GM12878 (cell line): Measurements from ENCODE around the gene ITPKB. TPM values are rescaled to one million over a fixed set of nuclear protein-coding genes. Genes with fewer than 3 reads are reported as not detected.

ENCODE experiments used
- ATAC-seq: fragments of 200-7000 bp; cut with Tn5 transposase; 3 replicates; pipeline ENCODE4 v1.9.1; 2020; ENCODE audit warnings: mild to moderate bottlenecking, moderate library complexity
- BruUV-seq: library from RNA; stranded (reverse); fragments of 400-500 nt; replicated peaks from 2 replicates; lab custom pipeline; 2021; lab: Mats Ljungman, UMichigan
- CTCF ChIA-PET: fragments of 300-600 bp; sonication (Branson Sonifier 250); formaldehyde crosslinking; extraction: SDS; loops from one replicate; lab custom pipeline; 2021; ENCODE audit warnings: inconsistent platforms; lab: Yijun Ruan, JAX
- POLR2A ChIA-PET: fragments of 350-600 bp; formaldehyde crosslinking; extraction: SDS; loops from one replicate; lab custom pipeline; 2021; ENCODE audit warnings: inconsistent platforms; lab: Charles Lee
- RAD21 ChIA-PET: fragments of 300-600 bp; sonication (Branson Sonifier 250); formaldehyde crosslinking; loops from one replicate; lab custom pipeline; 2023; ENCODE audit warnings: antibody characterized with exemption; ENCODE audit not compliant: unreplicated experiment; lab: Charles Lee
- SMC1A ChIA-PET: fragments of 300-600 bp; sonication (Branson Sonifier 250); formaldehyde crosslinking; loops from one replicate; lab custom pipeline; 2023; ENCODE audit not compliant: unreplicated experiment, uncharacterized antibody; lab: Charles Lee
- DNase-seq: peaks from one replicate; pipeline ENCODE4 v3.0.0-alpha.2; 2011; ENCODE audit warnings: low read depth, low spot score
- FAIRE-seq: peaks from 3 replicates; lab custom pipeline; 2011; peaks lifted over from hg19 to GRCh38; lab: Jason Lieb, UNC
- H2AFZ ChIP-seq: 2 replicates; pipeline ENCODE4 v1.6.0; 2011; ENCODE audit warnings: low read depth, low read length, control low read depth; ENCODE audit not compliant: control insufficient read depth
- H3K27ac ChIP-seq: 2 replicates; pipeline ENCODE4 v1.5.1; 2011; ENCODE audit warnings: control low read depth; ENCODE audit not compliant: control insufficient read depth, insufficient read depth
- H3K27me3 ChIP-seq, 2 experiments: replicated peaks in 1 of 2; 2 replicates each; pipeline versions ENCODE4 v1.6.0 to v1.6.1; 2011; ENCODE audit warnings: low read length in 1 of 2; ENCODE audit not compliant: control insufficient read depth in 2 of 2, insufficient read depth in 2 of 2
- H3K36me3 ChIP-seq, 2 experiments: 2 replicates each; pipeline ENCODE4 v1.5.1; 2011; ENCODE audit warnings: low read length in 1 of 2; ENCODE audit not compliant: control insufficient read depth in 2 of 2, insufficient read depth in 2 of 2
- H3K4me1 ChIP-seq: 2 replicates; pipeline ENCODE4 v1.6.1; 2011; ENCODE audit warnings: mild to moderate bottlenecking, low read length, moderate library complexity, mixed read lengths; ENCODE audit not compliant: control insufficient read depth, insufficient read depth
- H3K4me2 ChIP-seq: 2 replicates; pipeline ENCODE4 v1.6.0; 2011; ENCODE audit warnings: control low read depth; ENCODE audit not compliant: control insufficient read depth, insufficient read depth
- H3K4me3 ChIP-seq: fragments of 200-600 bp; sonication (generic); 2 replicates; pipeline ENCODE4 v1.5.1; 2016
- H3K79me2 ChIP-seq: 2 replicates; pipeline ENCODE4 v1.6.0; 2011; ENCODE audit warnings: low read length; ENCODE audit not compliant: control insufficient read depth, insufficient read depth
- H3K9ac ChIP-seq: 2 replicates; pipeline ENCODE4 v1.8.0; 2011; ENCODE audit warnings: low read length, control low read depth, mixed read lengths; ENCODE audit not compliant: control insufficient read depth, insufficient read depth
- H3K9me3 ChIP-seq: replicated peaks from 3 replicates; pipeline ENCODE4 v1.5.1; 2011; ENCODE audit warnings: mild to moderate bottlenecking, low read length; ENCODE audit not compliant: control insufficient read depth, insufficient read depth
- H4K20me1 ChIP-seq: 2 replicates; pipeline ENCODE4 v1.6.0; 2011; ENCODE audit not compliant: control insufficient read depth, insufficient read depth
- HDAC6 ChIP-seq: fragments of 200-600 bp; sonication (generic); IDR thresholded peaks from one replicate; pipeline ENCODE4 v1.8.0; 2017; ENCODE audit warnings: antibody characterized with exemption; ENCODE audit not compliant: unreplicated experiment
- HDGF ChIP-seq: fragments of 450-650 bp; IDR thresholded peaks from 2 replicates; pipeline ENCODE4 v1.6.1; 2016; ENCODE audit warnings: antibody characterized with exemption
- NR2F1 ChIP-seq: fragments of 450-650 bp; conservative IDR thresholded peaks from 2 replicates; pipeline ENCODE4 v1.6.1; 2017; ENCODE audit warnings: mild to moderate bottlenecking
- SMARCA5 ChIP-seq: fragments of 450-650 bp; IDR thresholded peaks from 2 replicates; pipeline ENCODE4 v1.6.1; 2017; ENCODE audit warnings: mild to moderate bottlenecking
- TCF3 ChIP-seq: IDR thresholded peaks from 2 replicates; pipeline ENCODE4 v1.6.1; 2012; ENCODE audit warnings: low read depth, mild to moderate bottlenecking, low read length, borderline replicate concordance; ENCODE audit not compliant: insufficient read depth
- WGBS: methylation state at CpG from one replicate; pipeline ENCODE4 v1.1.6; 2016; ENCODE audit warnings: low lambda C conversion rate; ENCODE audit not compliant: insufficient replicate concordance, insufficient coverage; ENCODE audit errors: missing lambda C conversion rate; 5-methylcytosine and 5-hydroxymethylcytosine counted together
- in situ Hi-C: fragments of 300-500 bp; cut with MboI; formaldehyde crosslinking; loops from 9 replicates; pipeline ENCODE4 v1.14.3; 2018; ENCODE audit warnings: mixed read lengths
- intact Hi-C: fragments of 100-400 bp; cut with micrococcal nuclease; formaldehyde crosslinking; loops from one replicate; pipeline ENCODE4 v1.14.2; 2022; ENCODE audit not compliant: unreplicated experiment
- polyA plus RNA-seq, 11 experiments: library from polyadenylated mRNA; depleted of rRNA in 4 of 11; unstranded in 6 of 11; stranded (reverse) in 5 of 11; fragments of >200 nt; fragmentation: Nextera tagmentation in 4 of 11; fragmentation: Illumina TruSeq in 1 of 11; extraction: Ambion mirVana in 4 of 11; extraction: Trizol in 1 of 11; gene quantifications; 1 replicate in 1 of 11; 2 replicates in 10 of 11; pipeline versions ENCODE4 v1.2.1 to v1.2.3, GENCODE V29; 2011 to 2016; ENCODE audit warnings: inconsistent platforms in 2 of 11, missing spikeins in 2 of 11, low read depth in 1 of 11
- total RNA-seq, 4 experiments: library from RNA; depleted of rRNA in 3 of 4; stranded (reverse); fragments of >200 nt in 3 of 4; fragmentation: Illumina TruSeq in 1 of 4; extraction: Trizol in 1 of 4; gene quantifications; 2 replicates each; pipeline versions ENCODE4 v1.2.1 to v1.2.3, GENCODE V29; 2013 to 2021
- TF ChIP-seq, protein P1 (sequence below): IDR thresholded peaks from 2 replicates; pipeline ENCODE4 v1.6.1; 2011; ENCODE audit warnings: borderline replicate concordance, low read depth, mild to moderate bottlenecking, moderate library complexity, low read length; ENCODE audit not compliant: insufficient read depth, poor library complexity, severe bottlenecking
- TF ChIP-seq, protein P2 (sequence below): IDR thresholded peaks from 2 replicates; pipeline ENCODE4 v1.6.1; 2011; ENCODE audit warnings: mild to moderate bottlenecking, low read depth, low read length, moderate library complexity; ENCODE audit not compliant: insufficient replicate concordance

ITPKB gene
- total and polyA plus RNA-seq, 10 of the 15 experiments (the other 5 are each of a cell fraction or from before 2014, with no cell fraction given): 1.3 to 38.7 (median 12.9) TPM

DNA sequence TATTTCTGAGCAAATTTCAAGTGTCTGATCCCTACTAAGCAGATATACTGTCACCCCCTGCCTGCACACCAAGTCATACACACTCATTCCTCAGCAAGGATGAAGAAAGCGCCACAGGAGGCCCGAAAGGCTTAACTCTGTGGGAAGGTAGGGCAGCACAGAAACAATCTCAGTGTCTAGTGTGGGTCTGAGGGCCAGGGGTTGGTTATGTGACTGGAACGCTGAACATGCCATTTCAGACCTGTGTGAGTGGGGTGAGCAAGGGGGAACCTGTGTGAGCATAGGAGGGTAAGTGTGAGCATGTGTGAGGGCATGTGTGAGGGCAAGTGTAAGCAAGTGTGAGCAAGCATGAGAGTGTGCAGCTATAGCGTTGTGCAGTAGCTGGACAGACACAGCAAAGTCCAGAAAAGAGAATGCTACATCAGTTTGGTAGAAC is 6.2 kb downstream of the ITPKB start:
- no TSS peak for BruUV-seq
- H3K9me3 ChIP-seq: no peaks in the 10 kb centered on the region
- ChIA-PET SMC1A (interaction anchor here (0.8 to 2.9 kb wide), 12 partner anchors 21 to 79 kb away, joined by 3 to 11 read pairs (median 3); no protein-coding TSS in a partner anchor), CTCF (interaction anchor here (0.8 to 2.5 kb wide), 3 partner anchors 44 to 99 kb away, joined by 3 to 8 read pairs (median 6); no protein-coding TSS in a partner anchor), POLR2A (interaction anchor here (0.8 to 1.7 kb wide), 6 partner anchors 21 to 90 kb away, joined by 3 to 6 read pairs (median 4); no protein-coding TSS in a partner anchor), RAD21 (interaction anchor here (0.6 to 3.5 kb wide), 10 partner anchors 21 to 150 kb away, joined by 3 to 17 read pairs (median 3); no protein-coding TSS in a partner anchor)
- ATAC-seq: peak; percentile 6
- intact Hi-C loops: loop anchor here (2.0 to 10.0 kb wide), 3 partner anchors 20 to 328 kb away; partner anchors contain the start of gene PARP1
- H3K27ac ChIP-seq: peak overlapping the region; percentile 76
- peak overlapping the region; percentile 94 for H3K4me2 ChIP-seq
- no peaks in the 10 kb centered on the region for H3K27me3 ChIP-seq
- H3K79me2 ChIP-seq: peaks cover 96% of the 10 kb centered on the region
- peak overlapping the region; percentile 76 for H3K9ac ChIP-seq
- no peak for DNase-seq
- H4K20me1 ChIP-seq: no peaks in the 10 kb centered on the region; the same call in 1 of the 2 replicates
- peaks cover 29% of the 10 kb centered on the region for H3K4me1 ChIP-seq
- no peak for FAIRE-seq
- in situ Hi-C loops: loop anchor here (10.0 kb wide), 1 partner anchor 92 kb away; no protein-coding TSS in a partner anchor
- no peak overlapping the region for H2AFZ ChIP-seq
- 52% methylated on average over 4 of the region's 4 CpGs for WGBS
- TF ChIP-seq, protein P1, sequence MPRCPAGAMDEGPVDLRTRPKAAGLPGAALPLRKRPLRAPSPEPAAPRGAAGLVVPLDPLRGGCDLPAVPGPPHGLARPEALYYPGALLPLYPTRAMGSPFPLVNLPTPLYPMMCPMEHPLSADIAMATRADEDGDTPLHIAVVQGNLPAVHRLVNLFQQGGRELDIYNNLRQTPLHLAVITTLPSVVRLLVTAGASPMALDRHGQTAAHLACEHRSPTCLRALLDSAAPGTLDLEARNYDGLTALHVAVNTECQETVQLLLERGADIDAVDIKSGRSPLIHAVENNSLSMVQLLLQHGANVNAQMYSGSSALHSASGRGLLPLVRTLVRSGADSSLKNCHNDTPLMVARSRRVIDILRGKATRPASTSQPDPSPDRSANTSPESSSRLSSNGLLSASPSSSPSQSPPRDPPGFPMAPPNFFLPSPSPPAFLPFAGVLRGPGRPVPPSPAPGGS: peak; percentile 87
- TF ChIP-seq, protein P2, sequence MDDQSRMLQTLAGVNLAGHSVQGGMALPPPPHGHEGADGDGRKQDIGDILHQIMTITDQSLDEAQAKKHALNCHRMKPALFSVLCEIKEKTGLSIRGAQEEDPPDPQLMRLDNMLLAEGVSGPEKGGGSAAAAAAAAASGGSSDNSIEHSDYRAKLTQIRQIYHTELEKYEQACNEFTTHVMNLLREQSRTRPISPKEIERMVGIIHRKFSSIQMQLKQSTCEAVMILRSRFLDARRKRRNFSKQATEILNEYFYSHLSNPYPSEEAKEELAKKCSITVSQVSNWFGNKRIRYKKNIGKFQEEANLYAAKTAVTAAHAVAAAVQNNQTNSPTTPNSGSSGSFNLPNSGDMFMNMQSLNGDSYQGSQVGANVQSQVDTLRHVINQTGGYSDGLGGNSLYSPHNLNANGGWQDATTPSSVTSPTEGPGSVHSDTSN: peak; percentile 68
- TF ChIP-seq SMARCA5: 0 out of 2 replicates have a peak, but pooled peaks have one; percentile 14
- TF ChIP-seq HDAC6: no peak
- no peak for TF ChIP-seq NR2F1
- peak; percentile 14; the same call in 1 of the 2 replicates for TF ChIP-seq TCF3
- TF ChIP-seq HDGF: peak; percentile 70; the same call in 1 of the 2 replicates
- peaks cover 0 to 24% of the 10 kb centered on the region in 2 experiments for H3K36me3 ChIP-seq
- H3K4me3 ChIP-seq: peak overlapping the region; percentile 98
